GM21529 (cell line): ENCODE data around the gene GNL2.

ENCODE experiments used
- ATAC-seq: cut with Tn5 transposase; IDR thresholded peaks from one replicate; pipeline ENCODE4 v1.9.1; 2021; ENCODE audit not compliant: unreplicated experiment

GNL2 gene

DNA sequence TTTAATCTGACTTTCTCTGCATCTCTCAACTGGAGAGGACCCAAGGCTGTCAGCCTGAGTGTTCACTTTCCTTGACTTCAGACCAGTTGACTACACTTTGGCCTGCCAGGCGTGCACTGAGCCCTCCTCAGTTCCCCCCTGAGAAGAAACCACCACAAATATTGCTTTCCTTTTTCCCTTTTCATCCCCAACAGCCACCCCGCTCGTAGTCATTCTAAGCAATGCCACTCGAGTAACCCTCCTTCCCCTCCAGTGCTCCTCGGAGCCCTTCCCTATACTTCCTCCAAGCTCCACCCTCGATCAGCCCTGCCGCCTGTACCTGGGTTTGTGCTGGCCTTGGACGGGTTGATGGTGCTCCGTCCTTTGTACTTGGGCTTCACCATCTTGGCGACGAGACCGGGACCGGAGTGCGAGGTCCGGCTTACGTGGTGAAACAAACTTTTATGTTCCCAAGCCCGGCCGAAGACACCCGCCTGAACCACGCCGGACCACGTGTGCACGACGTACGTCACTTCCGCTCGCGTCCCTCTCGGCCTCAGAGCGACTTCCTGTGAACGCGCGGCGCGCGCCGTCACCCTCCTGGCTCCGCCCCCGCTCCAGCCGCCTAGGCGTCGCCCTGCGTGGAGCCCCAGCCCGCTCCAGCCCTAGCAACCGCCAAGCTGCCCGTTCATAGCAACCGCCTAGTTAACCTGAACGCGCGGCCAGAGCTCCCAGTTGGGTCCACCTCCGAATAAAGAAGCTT is at the start of gene GNL2:
Gene GNL2 (minus strand): TSS at position 498 of the 742 bp plus-strand sequence. CDS start 115 bp downstream, at position 383.
- peak; percentile 98 for ATAC-seq

GRCh38 chr1:37641059-37641458 is 45.3 kb upstream of the GNL2 start:
- no peak for ATAC-seq

DNA sequence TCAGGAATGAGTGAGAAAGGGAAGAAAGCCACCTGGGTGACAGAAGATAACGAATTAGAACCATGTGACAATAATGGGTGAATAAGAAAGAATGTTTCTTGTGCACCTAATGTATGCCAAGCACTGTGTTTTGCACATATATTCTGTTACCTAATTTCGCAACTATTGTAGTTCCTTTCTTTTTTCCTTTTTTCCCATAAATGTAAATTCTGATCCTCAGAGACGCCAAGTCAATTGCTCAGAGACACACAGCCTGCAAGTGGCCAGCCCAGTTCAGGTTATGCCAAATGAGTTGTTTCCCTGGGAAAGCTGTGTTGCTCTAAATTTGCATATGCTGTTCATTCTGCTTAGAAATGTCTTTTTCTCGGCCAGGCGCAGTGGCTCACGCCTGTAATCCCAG is 40.7 kb upstream of the GNL2 start:
- ATAC-seq = no peak

GRCh38 chr1:37634992-37635902 is 39.5 kb upstream of the GNL2 start:
- ATAC-seq = no peak

DNA sequence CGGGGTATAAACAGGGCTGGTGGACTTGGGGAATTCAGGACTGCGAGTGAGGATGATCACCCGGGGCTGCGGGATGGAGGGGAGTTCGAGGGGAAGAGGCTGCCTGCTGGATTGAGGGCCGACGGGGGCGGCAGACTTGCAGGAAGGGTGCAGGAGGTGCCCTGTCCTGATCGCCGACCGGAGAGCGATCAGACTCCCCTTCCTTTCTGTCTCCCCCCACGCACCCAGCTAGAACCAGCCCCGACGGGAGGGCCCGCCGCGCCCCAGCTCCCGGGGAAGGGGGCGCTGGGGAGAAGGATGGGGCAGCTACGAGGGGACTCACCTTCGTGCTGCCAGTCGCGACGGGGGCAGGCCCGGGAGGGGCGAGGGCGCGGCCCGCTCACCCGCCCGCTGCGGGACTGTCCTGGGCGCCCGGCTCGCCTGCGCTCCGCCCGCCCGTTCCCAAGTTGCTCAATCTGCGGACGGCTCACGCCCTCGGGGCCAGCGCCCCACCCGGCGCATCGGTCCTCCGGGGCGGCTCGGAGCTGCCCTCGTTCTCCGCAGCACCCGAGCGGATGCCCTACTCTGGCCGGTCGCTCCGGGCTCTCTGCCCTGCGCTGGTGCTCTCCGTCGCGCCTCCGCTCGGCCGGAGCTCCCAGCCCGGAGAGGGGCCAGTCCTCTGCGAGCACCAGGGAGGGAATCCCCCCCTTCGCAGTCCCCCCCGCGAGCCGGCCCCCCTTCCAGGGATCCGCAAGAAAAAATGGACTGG is 38.7 kb upstream of the GNL2 start, which contains the start of gene RSPO1:
Gene RSPO1 (minus strand): TSS at position 649 of the 748 bp plus-strand sequence. CDS start 5,231 bp downstream, outside the sequence.
- no peak for ATAC-seq

DNA sequence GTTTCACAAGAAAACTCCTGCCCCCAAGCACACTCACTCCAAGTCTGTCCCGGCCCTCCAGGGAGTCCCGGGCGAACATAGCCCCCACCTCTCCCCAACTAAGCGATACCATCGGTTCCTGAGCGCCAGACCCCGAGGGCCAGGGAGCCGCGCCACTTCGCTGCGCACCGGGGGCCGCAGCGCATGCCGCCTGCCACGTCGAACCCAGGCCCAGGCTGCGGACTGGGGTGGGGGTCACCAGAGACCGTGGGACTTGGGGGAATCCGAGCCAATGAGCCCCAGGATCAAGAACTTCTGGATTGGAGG is 38.2 kb upstream of the GNL2 start:
- ATAC-seq = no peak

- ATAC-seq = no peak
These were observed 37.6 kb upstream of the GNL2 start for GRCh38 chr1:37633040-37633937.

- no peak for ATAC-seq
These were observed 35.3 kb upstream of the GNL2 start for GRCh38 chr1:37631036-37631435.

GRCh38 chr1:37630426-37631028 is 34.8 kb upstream of the GNL2 start:
- ATAC-seq = no peak

DNA sequence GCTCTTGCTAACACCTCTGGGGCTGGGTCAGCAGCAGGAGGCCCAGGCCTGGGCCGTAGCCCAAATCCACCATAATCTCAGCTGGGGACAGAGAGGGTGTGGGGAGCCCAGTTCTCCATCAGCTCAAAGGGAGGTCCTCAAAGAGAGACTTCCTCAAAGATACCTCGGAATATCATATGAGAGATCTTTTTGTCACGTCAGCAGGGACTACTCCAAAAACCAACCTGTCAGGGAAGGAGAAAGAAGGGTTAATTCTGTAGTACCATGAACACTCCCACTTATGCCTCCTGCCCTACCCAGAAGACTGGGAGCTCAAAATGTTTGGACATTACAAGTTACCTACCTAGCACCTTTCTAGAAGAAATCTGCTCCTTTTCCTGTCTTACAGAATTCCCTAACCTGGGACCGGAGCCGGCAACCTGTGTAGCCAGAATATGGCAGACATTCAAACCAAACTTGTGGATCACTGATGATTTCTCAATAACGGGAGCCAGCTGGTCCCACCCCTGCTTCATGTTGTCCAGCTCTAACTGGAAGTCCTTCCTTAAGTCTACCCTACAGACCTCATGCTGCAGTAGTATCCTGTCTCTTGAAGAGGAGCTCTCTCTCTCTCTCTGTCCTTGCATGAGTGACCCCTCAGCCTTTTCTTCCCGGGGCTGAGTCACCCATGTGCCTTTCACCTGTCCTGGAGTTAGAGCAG is 34.1 kb upstream of the GNL2 start:
- no peak for ATAC-seq

DNA sequence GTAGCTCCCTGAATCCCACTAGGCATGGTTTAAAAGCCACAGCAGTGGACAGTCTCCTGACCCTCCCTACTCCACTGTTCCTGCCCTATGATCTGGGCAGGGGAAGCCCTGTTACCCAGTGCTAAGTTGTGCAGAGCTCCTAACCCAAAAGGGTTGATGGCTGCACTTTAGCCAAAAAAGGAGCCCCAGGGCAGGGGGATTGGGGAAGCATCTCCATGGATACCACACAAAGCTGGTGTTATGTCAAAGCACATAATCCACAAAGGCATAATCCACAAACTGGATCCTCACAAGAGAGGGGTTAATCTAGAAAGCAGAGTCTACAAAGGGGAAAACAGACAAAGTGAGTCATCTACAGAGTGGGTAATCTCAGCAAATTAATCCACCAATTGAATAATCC is 33.3 kb upstream of the GNL2 start:
- no peak for ATAC-seq

- ATAC-seq = no peak
These were observed 32.4 kb upstream of the GNL2 start for GRCh38 chr1:37628026-37628556.

DNA sequence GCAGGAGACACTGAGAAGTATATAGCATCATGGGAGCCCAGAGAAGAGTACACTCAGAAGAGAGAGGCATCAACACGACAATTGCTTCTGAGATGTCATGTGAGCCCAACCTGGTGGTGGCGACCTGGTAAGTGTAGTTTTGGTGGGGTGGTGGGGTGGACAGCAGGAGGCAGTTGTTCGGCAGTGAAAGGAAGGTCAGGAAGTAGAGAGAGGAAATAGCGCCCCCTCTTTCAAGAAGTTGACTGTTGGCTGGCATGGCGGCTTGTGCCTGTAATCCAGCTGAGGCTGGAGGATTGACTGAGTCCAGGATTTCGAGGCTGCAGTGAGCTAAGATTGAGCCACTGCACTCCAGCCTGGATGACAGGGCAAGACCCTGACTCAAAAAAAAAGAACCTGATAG is 26.4 kb upstream of the GNL2 start:
- no peak for ATAC-seq

DNA sequence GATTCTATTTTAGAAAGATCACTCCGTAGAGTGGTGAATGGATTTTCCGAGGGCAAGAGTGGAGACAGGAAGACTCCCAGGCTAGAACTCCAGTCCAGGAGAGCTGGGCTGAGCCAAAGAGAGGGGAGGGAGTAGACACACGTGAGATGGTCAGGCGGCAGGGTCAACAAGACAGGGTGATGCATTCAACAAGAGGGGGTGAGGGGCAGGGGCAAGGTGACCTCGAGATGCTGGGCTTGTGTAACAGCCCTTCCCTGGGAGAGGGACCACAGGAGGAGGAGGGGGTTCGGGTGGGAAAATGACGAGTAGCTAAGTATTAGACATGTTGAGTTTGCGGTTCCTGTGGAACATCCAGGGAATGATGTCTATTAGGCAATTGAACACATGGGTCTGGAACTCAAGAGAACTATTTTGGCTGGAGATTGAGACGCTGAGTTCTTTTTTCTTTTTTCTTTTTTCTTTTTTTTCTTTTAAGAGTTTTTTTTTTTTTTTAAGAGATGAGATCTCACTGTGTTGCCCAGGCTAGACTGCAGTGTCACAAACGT is 25.7 kb upstream of the GNL2 start:
- ATAC-seq = no peak

DNA sequence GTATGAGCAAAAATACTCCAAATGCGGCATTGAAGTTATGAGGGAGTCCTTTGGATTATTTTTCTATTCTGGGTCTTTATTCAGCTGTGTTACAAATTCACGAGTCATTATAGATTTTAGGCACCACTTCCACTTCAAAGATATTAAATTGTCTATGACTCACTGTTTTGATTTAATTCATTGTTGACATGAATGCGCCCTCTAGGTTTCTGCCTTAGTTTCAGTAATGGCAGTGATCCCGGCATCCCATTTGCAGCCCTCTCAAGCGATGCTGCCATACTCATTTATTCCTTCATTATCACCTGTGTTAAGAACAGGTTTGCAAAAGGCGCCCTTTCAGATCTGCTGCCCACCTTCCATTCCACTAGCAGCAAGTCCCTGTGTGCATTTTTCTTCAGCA is 25.0 kb upstream of the GNL2 start:
- no peak for ATAC-seq

- ATAC-seq = no peak
These were observed 20.6 kb upstream of the GNL2 start for GRCh38 chr1:37616330-37616729.

DNA sequence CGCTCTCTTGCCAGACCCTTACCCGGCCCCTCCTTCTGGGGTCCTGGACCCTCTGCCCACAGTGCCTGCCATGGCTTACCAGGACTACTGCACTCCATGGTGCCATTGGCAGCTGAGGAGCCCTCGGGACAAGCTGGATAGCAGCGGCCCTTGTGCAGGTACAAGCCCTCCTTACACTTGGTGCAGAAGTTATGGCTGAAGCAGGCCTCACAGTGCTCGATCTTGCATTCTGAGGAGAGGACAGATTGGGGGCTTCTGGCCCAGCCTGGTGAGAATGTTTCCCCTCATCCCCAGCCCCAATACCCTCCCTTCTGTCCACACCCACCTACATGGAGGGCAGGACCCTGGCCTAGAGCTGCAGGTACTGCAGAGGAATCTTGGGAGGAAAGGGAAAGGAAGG is 18.4 kb upstream of the GNL2 start:
- ATAC-seq = no peak

GRCh38 chr1:37612186-37612585 is 16.4 kb upstream of the GNL2 start:
- ATAC-seq = no peak

DNA sequence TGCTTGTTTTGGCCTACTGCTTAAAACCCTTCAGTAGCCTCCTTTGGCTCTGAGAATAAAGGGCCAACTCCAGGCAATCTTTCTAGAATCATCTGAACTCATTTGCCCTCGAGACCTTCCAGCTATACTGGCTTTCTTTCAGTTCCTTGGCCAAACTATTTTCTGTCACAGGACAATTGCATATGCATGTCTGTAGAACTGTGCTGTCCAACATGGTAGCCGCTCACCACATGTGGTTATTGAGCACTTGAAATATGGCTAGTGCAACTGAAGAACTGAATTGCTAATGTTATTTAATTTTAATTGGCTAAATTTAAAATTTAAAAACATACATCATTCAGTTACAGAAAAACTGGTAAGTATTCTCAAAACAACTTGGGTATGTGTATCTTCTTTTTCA is 14.3 kb upstream of the GNL2 start:
- no peak for ATAC-seq
